Measurements from ENCODE around the gene RAB2B. TPM values are rescaled to one million over a fixed set of nuclear protein-coding genes. Genes with fewer than 3 reads are reported as not detected.
"Not testable (repeated sequence)": the region's sequence is repeated elsewhere in the genome, so short reads cannot be mapped to it uniquely, and the experiment has no call there.

RAB2B gene
- total and polyA plus RNA-seq, 2 donors, result 15.6 to 15.7 TPM

GRCh38 chr14:21455592-21455911 lies 21.2 kb downstream of the RAB2B start:
- Histone ChIP-seq H3K4me3 (ENCODE audit: low read length in 2 of 2) (peak overlapping the region; percentile 94 to 99), H3K27ac (ENCODE audit: low read depth in 1 of 2, low read length in 1 of 2) (peak overlapping the region; percentile 83 to 87), H3K27me3 (ENCODE audit: control insufficient read depth in 2 of 2, insufficient read depth in 1 of 2, low read length in 1 of 2) (no peaks in the 10 kb centered on the region), H3K36me3 (ENCODE audit: control insufficient read depth in 2 of 2, insufficient read depth in 2 of 2, low read length in 1 of 2) (peaks cover 0 to 9% of the 10 kb centered on the region in 2 donors), H3K9me3 (ENCODE audit: control insufficient read depth in 2 of 2, insufficient read depth in 1 of 2, low read length in 1 of 2) (no peaks in the 10 kb centered on the region), H3K4me1 (ENCODE audit: control insufficient read depth in 2 of 2, insufficient read depth in 2 of 2, low read length in 2 of 2) (peaks cover 11 to 12% of the 10 kb centered on the region in 2 donors)
- peak in 2 of 9 donors; percentile 4 to 14 for DNase-seq (ENCODE audit: low read depth in 6 of 9, low spot score in 9 of 9)
- 1% methylated on average over 17 of the region's 17 CpGs for WGBS

- Histone ChIP-seq H3K4me1 (ENCODE audit: control insufficient read depth in 2 of 2, insufficient read depth in 2 of 2, low read length in 2 of 2) (peaks cover 11 to 12% of the 10 kb centered on the region in 2 donors), H3K27me3 (ENCODE audit: control insufficient read depth in 2 of 2, insufficient read depth in 1 of 2, low read length in 1 of 2) (no peaks in the 10 kb centered on the region), H3K9me3 (ENCODE audit: control insufficient read depth in 2 of 2, insufficient read depth in 1 of 2, low read length in 1 of 2) (no peaks in the 10 kb centered on the region), H3K27ac (ENCODE audit: low read depth in 1 of 2, low read length in 1 of 2) (peak overlapping the region in 1 of 2 donors; percentile 83), H3K36me3 (ENCODE audit: control insufficient read depth in 2 of 2, insufficient read depth in 2 of 2, low read length in 1 of 2) (peaks cover 0 to 8% of the 10 kb centered on the region in 2 donors), H3K4me3 (ENCODE audit: low read length in 2 of 2) (peak overlapping the region; percentile 94 to 99)
- WGBS, result 53% methylated on average over 15 of the region's 15 CpGs
- peak in 3 of 9 donors; percentile 5 to 33 (median 17) for DNase-seq (ENCODE audit: low read depth in 6 of 9, low spot score in 9 of 9)
Observed at GRCh38 chr14:21454843-21455544, 21.8 kb downstream of the RAB2B start.

DNA sequence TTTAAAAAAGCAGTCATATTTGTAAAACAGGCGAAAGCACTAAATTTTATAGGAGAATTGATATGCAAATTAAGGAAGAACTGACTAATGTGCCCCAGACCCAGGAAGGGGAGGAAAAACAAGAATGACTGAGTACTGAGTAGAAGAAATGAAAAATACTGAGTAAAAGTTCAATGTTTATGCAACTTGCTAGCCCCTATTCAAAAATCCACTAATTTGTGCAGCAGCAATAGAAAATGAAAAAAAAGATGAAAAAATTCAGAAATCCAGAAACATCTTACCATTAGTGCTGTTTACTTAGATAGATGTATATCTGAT lies 26.9 kb downstream of the RAB2B start:
- peaks cover 0 to 2% of the 10 kb centered on the region in 2 donors for H3K36me3 ChIP-seq (ENCODE audit: control insufficient read depth in 2 of 2, insufficient read depth in 2 of 2, low read length in 1 of 2)
- WGBS, result 96% methylated on average over 1 of the region's 1 CpG
- H3K4me3 ChIP-seq (ENCODE audit: low read length in 2 of 2), result no peak overlapping the region
- peaks cover 5 to 7% of the 10 kb centered on the region in 2 donors for H3K4me1 ChIP-seq (ENCODE audit: control insufficient read depth in 2 of 2, insufficient read depth in 2 of 2, low read length in 2 of 2)
- no peaks in the 10 kb centered on the region for H3K27me3 ChIP-seq (ENCODE audit: control insufficient read depth in 2 of 2, insufficient read depth in 1 of 2, low read length in 1 of 2)
- no peak for DNase-seq (ENCODE audit: low read depth in 6 of 9, low spot score in 9 of 9)
- no peaks in the 10 kb centered on the region for H3K9me3 ChIP-seq (ENCODE audit: control insufficient read depth in 2 of 2, insufficient read depth in 1 of 2, low read length in 1 of 2)
- H3K27ac ChIP-seq (ENCODE audit: low read depth in 1 of 2, low read length in 1 of 2), result no peak overlapping the region

DNA sequence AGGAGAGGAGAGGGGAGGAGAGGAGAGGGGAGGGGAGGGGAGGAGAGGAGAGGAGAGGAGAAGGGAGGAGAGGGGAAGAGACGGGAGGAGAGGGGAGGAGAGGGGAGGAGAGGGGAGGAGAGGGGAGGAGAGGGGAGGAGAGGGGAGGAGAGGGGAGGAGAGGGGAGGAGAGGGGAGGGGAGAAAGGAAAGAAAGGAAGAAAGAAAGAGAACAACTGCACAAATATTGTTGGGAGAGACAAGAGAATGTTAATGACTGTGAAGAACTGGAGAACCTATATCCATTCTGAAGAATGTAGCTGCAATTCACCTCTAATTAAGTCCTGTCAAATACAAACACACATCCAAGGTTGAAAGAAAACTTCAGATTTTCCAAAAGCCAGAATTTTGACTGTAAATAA lies 34.1 kb downstream of the RAB2B start:
- not testable (repeated sequence) for H3K4me1 ChIP-seq (ENCODE audit: control insufficient read depth in 2 of 2, insufficient read depth in 2 of 2, low read length in 2 of 2); H3K9me3 ChIP-seq (ENCODE audit: control insufficient read depth in 2 of 2, insufficient read depth in 1 of 2, low read length in 1 of 2)
- 60% methylated on average over 1 of the region's 1 CpG for WGBS

GRCh38 chr14:21440859-21441258 lies 35.9 kb downstream of the RAB2B start:
- DNase-seq (ENCODE audit: low read depth in 6 of 9, low spot score in 9 of 9), result no peak
- Histone ChIP-seq H3K4me1 (ENCODE audit: control insufficient read depth in 2 of 2, insufficient read depth in 2 of 2, low read length in 2 of 2) (peaks cover 4 to 6% of the 10 kb centered on the region in 2 donors), H3K36me3 (ENCODE audit: control insufficient read depth in 2 of 2, insufficient read depth in 2 of 2, low read length in 1 of 2) (peaks cover 3% of the 10 kb centered on the region in 2 donors), H3K4me3 (ENCODE audit: low read length in 2 of 2) (no peak overlapping the region), H3K27me3 (ENCODE audit: control insufficient read depth in 2 of 2, insufficient read depth in 1 of 2, low read length in 1 of 2) (no peaks in the 10 kb centered on the region), H3K9me3 (ENCODE audit: control insufficient read depth in 2 of 2, insufficient read depth in 1 of 2, low read length in 1 of 2) (no peaks in the 10 kb centered on the region), H3K27ac (ENCODE audit: low read depth in 1 of 2, low read length in 1 of 2) (peak overlapping the region in 1 of 2 donors; percentile 11)

More for the DNA sequence above, 34.1 kb downstream of the RAB2B start:
- not testable (repeated sequence) for DNase-seq (ENCODE audit: low read depth in 6 of 9, low spot score in 9 of 9); H3K27me3 ChIP-seq (ENCODE audit: control insufficient read depth in 2 of 2, insufficient read depth in 1 of 2, low read length in 1 of 2); H3K4me3 ChIP-seq (ENCODE audit: low read length in 2 of 2); H3K27ac ChIP-seq (ENCODE audit: low read depth in 1 of 2, low read length in 1 of 2); H3K36me3 ChIP-seq (ENCODE audit: control insufficient read depth in 2 of 2, insufficient read depth in 2 of 2, low read length in 1 of 2)

- WGBS, result 11% methylated on average over 33 of the region's 33 CpGs
- peaks cover 6% of the 10 kb centered on the region in 2 donors for H3K4me1 ChIP-seq (ENCODE audit: control insufficient read depth in 2 of 2, insufficient read depth in 2 of 2, low read length in 2 of 2)
- peak overlapping the region; percentile 72 to 81 for H3K4me3 ChIP-seq (ENCODE audit: low read length in 2 of 2)
- H3K27me3 ChIP-seq (ENCODE audit: control insufficient read depth in 2 of 2, insufficient read depth in 1 of 2, low read length in 1 of 2), result no peaks in the 10 kb centered on the region
- peak; percentile 97 to 100 (median 99) for DNase-seq (ENCODE audit: low read depth in 6 of 9, low spot score in 9 of 9)
- H3K27ac ChIP-seq (ENCODE audit: low read depth in 1 of 2, low read length in 1 of 2), result peak overlapping the region; percentile 77 to 90
- peaks cover 3% of the 10 kb centered on the region in 2 donors for H3K36me3 ChIP-seq (ENCODE audit: control insufficient read depth in 2 of 2, insufficient read depth in 2 of 2, low read length in 1 of 2)
- no peaks in the 10 kb centered on the region for H3K9me3 ChIP-seq (ENCODE audit: control insufficient read depth in 2 of 2, insufficient read depth in 1 of 2, low read length in 1 of 2)
Observed at GRCh38 chr14:21437063-21437901, 39.5 kb downstream of the RAB2B start.

GRCh38 chr14:21436567-21437062 lies 40.1 kb downstream of the RAB2B start:
- Histone ChIP-seq H3K4me3 (ENCODE audit: low read length in 2 of 2) (peak overlapping the region; percentile 72 to 81), H3K27ac (ENCODE audit: low read depth in 1 of 2, low read length in 1 of 2) (peak overlapping the region; percentile 55 to 77), H3K36me3 (ENCODE audit: control insufficient read depth in 2 of 2, insufficient read depth in 2 of 2, low read length in 1 of 2) (peaks cover 1 to 2% of the 10 kb centered on the region in 2 donors), H3K4me1 (ENCODE audit: control insufficient read depth in 2 of 2, insufficient read depth in 2 of 2, low read length in 2 of 2) (peaks cover 6% of the 10 kb centered on the region in 2 donors), H3K27me3 (ENCODE audit: control insufficient read depth in 2 of 2, insufficient read depth in 1 of 2, low read length in 1 of 2) (no peaks in the 10 kb centered on the region), H3K9me3 (ENCODE audit: control insufficient read depth in 2 of 2, insufficient read depth in 1 of 2, low read length in 1 of 2) (no peaks in the 10 kb centered on the region)
- DNase-seq (ENCODE audit: low read depth in 6 of 9, low spot score in 9 of 9), result peak in 2 of 9 donors; percentile 1 to 20
- under 1% methylated on average over 11 of the region's 11 CpGs for WGBS

- Histone ChIP-seq H3K9me3 (ENCODE audit: control insufficient read depth in 2 of 2, insufficient read depth in 1 of 2, low read length in 1 of 2) (no peaks in the 10 kb centered on the region), H3K36me3 (ENCODE audit: control insufficient read depth in 2 of 2, insufficient read depth in 2 of 2, low read length in 1 of 2) (peaks cover 33 to 52% of the 10 kb centered on the region in 2 donors), H3K4me1 (ENCODE audit: control insufficient read depth in 2 of 2, insufficient read depth in 2 of 2, low read length in 2 of 2) (peaks cover 0 to 2% of the 10 kb centered on the region in 2 donors), H3K4me3 (ENCODE audit: low read length in 2 of 2) (no peak overlapping the region), H3K27ac (ENCODE audit: low read depth in 1 of 2, low read length in 1 of 2) (no peak overlapping the region), H3K27me3 (ENCODE audit: control insufficient read depth in 2 of 2, insufficient read depth in 1 of 2, low read length in 1 of 2) (no peaks in the 10 kb centered on the region)
- DNase-seq (ENCODE audit: low read depth in 6 of 9, low spot score in 9 of 9), result no peak
- 99% methylated on average over 2 of the region's 2 CpGs for WGBS
Observed at GRCh38 chr14:21431126-21431525, 45.6 kb downstream of the RAB2B start.

DNA sequence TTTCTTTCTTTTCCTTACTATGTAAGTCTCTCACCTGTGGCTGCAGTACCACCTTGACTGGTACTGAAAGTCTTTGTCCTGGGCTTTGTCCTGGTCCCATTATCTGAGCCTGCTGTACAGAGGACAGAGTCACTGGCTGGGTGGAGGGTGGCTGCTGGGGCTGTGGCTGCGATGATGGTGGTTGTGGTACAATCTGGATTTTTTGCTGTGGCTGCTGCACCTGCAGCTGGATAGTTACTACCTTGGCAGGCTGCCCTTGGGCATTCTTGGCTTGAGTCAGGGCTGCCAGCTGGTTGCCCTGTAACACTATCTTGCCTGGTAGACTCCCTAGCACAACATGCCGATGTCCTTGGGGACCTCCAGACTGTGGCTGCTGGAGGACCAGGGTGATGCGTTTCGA lies 47.8 kb downstream of the RAB2B start:
- 97% methylated on average over 4 of the region's 4 CpGs for WGBS
- Histone ChIP-seq H3K36me3 (ENCODE audit: control insufficient read depth in 2 of 2, insufficient read depth in 2 of 2, low read length in 1 of 2) (peaks cover 49 to 68% of the 10 kb centered on the region in 2 donors), H3K4me1 (ENCODE audit: control insufficient read depth in 2 of 2, insufficient read depth in 2 of 2, low read length in 2 of 2) (no peaks in the 10 kb centered on the region), H3K27me3 (ENCODE audit: control insufficient read depth in 2 of 2, insufficient read depth in 1 of 2, low read length in 1 of 2) (no peaks in the 10 kb centered on the region), H3K9me3 (ENCODE audit: control insufficient read depth in 2 of 2, insufficient read depth in 1 of 2, low read length in 1 of 2) (no peaks in the 10 kb centered on the region), H3K27ac (ENCODE audit: low read depth in 1 of 2, low read length in 1 of 2) (no peak overlapping the region), H3K4me3 (ENCODE audit: low read length in 2 of 2) (no peak overlapping the region)
- DNase-seq (ENCODE audit: low read depth in 6 of 9, low spot score in 9 of 9), result no peak
